Caki2 (cell line): ENCODE data around the gene ETFA. TPM values are rescaled to one million over a fixed set of nuclear protein-coding genes. Genes with fewer than 3 reads are reported as not detected.
A peak's percentile ranks its signal among the peaks of the same experiment; 100 is the strongest.
"Not testable (repeated sequence)": the region's sequence is repeated elsewhere in the genome, so short reads cannot be mapped to it uniquely, and the experiment has no call there.

ENCODE experiments used
- DNase-seq: peaks from one replicate; pipeline ENCODE4 v3.0.0-alpha.2; 2015; ENCODE audit warnings: low read depth
- in situ Hi-C: cut with HindIII; loops from 2 replicates; pipeline ENCODE4 v1.10.0; 2016; ENCODE audit warnings: low sequenced_read_pairs, low pct_unique_long_range_greater_than_20kb, mixed read lengths
- total RNA-seq: library from RNA; depleted of rRNA; stranded (reverse); fragments of >200 nt; shearing (Covaris generic); gene quantifications from 2 replicates; pipeline ENCODE4 v1.2.3, GENCODE V29; 2014; ENCODE audit warnings: low replicate concordance

The ETFA gene
- total RNA-seq, 1 experiment from 2014 or later = 246 TPM

DNA sequence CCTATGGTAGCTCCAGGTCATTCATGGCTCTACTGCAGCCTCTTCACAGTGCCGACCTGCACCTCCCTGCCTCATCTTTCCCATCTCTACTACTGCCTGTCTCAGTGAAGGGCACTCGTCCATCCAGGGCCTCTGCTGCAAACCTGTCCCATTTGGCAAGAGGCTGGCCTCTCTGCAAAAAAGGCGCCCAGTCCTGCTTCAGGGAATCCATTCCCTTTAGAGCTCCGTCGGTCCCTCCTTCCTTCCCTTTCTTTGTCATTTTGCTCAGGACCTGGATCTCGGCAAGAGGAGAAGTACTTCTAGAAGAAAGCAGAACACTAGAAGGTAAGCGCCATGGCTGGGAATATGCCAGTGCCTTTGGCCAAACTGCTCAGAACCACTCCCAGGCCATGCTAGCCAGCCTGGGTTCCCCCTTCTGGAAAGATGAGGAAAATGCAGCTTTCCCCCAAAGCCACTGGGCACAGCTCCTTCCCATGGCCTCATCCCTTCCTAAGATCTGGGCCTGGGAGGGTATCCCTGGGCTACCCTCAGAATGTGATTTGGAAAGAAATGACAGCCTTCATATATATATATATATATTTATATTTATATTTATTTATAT is 18.9 kb upstream of the ETFA start:
- in situ Hi-C loops = no loop called here
- DNase-seq = no peak

DNA sequence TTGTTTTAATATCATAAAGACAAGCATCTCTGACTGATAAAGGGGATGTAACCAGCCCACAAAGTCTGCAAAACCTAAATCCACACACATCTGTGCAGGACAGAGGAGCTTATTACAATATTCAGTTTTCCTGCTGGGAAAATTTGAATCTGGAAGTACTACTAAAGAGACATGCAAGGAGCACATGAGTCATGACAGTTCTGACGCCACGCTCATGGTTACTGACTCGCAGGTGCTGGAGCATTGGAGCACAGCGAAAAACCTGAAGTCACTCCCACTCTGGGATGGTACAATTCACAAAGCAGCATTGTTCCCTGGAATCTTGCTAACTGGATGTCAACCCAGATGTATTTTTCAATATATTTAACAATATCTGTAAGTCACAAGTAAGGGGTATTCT is 17.7 kb upstream of the ETFA start:
- in situ Hi-C loops = no loop called here

DNA sequence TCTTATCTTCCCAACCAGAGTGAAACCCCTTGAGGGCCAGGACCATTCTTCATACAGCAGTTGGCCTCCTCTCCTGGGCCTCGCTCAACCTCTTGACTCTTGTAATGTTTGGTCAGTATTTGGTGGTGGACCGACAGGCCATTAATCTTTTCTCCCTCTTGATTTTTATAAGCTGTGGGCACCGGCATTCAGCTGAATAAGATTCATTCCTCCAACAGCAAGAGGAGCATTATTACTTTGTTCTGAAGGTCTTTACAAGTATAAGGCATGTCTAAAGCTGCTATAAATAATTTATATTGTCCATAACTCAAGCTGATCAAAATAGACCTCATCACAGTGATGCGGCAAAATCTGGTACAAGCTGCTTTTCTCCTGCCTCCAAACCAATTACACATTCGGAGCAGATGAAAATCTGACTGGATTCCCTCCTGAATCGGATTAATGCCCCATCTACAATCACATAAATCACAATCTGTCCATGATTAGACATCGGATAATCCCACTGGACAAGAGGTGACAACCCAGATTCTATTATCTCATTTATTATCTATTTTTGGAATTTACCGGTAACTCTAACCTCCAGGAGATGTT is 16.9 kb upstream of the ETFA start:
- in situ Hi-C loops = no loop called here

More for the DNA sequence above, 17.7 kb upstream of the ETFA start:
- DNase-seq = peak; percentile 77

DNA sequence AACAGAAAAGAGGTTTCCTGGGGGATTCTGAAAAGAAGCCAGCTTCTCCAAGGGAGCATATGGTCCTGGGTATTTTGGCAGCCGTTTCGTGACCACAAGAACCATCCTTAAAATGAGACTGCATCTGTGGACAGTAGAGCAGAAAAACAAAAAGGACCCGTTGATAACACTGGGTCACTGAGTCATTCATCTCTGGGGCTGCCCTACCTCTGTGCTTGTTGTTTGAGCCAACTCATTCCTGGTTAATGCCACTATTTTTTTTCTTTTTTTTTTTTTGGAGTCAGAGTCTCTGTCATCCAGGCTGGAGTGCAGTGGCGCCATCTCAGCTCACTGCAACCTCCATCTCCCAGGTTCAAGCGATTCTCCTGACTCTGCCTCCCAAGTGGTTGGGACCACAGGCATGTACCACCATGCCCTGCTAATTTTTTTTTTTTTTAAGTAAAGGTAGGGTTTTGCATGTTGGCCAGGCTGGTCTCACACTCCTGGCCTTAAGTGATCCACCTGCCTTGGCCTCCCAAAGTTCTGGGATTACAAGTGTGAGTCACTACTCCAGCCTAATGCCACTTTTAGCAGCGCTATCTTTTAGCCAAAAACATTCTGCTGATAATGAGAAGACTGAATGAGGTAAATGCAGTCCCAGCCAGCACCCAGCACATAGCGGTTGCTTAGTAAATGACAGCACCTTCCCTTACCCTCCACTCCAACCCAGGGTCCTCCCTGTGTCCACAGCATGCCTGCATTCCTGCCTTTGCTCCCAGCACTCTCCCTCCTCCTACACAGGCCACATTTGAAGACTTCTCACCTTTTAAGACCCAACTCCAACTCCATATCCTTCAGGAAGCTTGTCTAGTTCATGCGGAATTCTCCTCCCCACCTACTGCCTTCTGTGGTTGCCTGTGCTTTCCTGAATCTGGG is 16.2 kb upstream of the ETFA start:
- in situ Hi-C loops = no loop called here
- peak; percentile 91 for DNase-seq

More for the DNA sequence above, 16.9 kb upstream of the ETFA start:
- DNase-seq = peak; percentile 55

DNA sequence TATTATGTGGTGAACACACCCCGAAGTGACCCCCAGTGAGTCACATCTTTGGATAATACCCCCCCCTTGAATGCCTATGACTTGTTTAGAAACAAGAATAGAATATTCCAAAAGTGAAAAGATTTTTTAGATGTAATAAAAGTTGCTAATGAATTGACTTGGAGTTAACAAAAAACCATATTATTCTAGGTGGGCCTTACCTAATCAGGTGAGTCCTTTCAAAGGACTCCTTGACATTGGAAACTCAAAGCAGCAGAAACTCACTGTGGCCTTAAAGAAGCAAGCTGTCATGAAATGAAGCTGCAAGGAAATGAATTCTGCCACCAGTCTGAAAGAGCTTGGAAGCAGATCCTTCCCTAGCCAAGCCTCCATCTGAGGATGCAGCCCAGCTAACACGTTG is 14.4 kb upstream of the ETFA start:
- in situ Hi-C loops = no loop called here

GRCh38 chr15:76324066-76324465 is 12.8 kb upstream of the ETFA start:
- in situ Hi-C loops = no loop called here

More for the DNA sequence above, 14.4 kb upstream of the ETFA start:
- no peak for DNase-seq

DNA sequence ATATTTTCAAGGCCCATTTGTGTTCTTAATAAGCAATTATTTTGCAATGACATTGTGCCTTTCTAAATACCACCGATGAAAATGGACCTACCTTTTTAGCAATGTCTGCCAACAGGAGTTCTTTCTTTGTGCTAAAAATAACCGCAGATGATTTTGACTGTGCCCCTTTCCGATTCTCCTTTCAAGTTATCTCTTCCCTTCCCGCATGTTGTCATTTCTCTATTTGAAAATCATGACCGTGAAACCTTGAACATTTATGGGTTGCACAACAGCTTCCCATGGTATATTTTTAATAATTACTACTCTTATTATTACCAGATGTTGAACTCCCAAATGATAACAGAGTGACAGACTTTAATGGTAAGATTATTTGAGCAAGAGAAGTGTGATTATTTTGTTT is 10.3 kb upstream of the ETFA start:
- DNase-seq = no peak
- in situ Hi-C loops = no loop called here

More at GRCh38 chr15:76324066-76324465, 12.8 kb upstream of the ETFA start:
- DNase-seq = peak; percentile 76

GRCh38 chr15:76321171-76321570 is 9.9 kb upstream of the ETFA start:
- DNase-seq = peak; percentile 67

GRCh38 chr15:76320012-76320411 is 8.7 kb upstream of the ETFA start:
- DNase-seq = no peak
- in situ Hi-C loops = no loop called here

More at GRCh38 chr15:76321171-76321570, 9.9 kb upstream of the ETFA start:
- in situ Hi-C loops = no loop called here

- no peak for DNase-seq
Measured at GRCh38 chr15:76313731-76314130, 2.5 kb upstream of the ETFA start.

DNA sequence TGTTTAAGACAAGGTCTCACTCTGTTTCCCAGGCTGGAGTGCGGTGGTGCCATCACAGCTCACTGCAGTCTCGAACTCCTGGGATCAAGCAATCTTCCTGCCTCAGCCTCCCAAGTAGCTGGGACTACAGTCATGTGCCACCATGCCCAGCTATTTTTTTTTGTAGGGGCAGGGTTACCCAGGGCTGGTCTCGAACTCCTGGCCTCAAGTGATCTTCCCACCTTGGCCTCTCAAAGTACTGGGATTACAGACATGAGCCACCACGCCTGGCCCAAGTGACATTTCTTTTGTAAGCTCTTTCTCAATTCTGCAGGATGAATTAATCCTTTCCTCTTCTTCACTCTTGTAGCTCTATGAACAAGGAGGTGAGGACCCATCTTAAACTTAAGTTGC is 1.9 kb upstream of the ETFA start:
- DNase-seq, in situ Hi-C loops: not testable (repeated sequence)

More at GRCh38 chr15:76313731-76314130, 2.5 kb upstream of the ETFA start:
- in situ Hi-C loops = no loop called here

GRCh38 chr15:76312540-76313174 is 1.4 kb upstream of the ETFA start:
- DNase-seq = peak; percentile 76
- in situ Hi-C loops = no loop called here

DNA sequence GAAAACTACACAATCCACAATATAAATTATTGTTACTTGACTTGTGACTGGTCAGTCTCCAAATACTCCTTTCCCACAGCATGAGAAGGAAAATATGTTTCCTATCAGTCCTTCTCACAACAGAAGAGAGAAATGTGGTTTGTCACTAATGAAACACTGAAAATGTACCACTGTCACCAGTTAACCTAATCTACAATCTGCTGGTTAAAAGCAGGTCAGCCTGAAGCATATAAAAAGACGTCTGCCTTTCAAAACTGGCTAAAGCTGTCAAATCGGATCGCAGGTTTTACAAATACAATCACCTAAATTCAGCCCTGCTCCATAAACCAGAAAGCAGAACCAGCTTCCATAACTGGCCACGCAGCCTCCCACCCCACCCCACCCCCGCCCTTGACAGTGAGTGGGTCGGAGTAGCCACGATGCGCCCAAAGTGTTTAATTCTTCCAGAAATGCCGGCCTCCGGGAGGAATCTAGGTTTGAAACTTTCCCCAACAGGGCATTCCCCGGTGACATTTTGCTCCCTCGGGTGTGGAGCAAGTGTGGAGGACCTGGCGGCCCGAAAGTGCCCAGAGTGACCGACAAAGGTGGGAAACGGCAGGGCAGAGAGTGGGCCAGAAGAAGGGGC is 682 bp downstream of the ETFA start:
- no peak for DNase-seq
- in situ Hi-C loops = no loop called here

GRCh38 chr15:76309601-76310330 is 1.5 kb downstream of the ETFA start:
- in situ Hi-C loops = no loop called here
- DNase-seq = peak; percentile 32

GRCh38 chr15:76303909-76304308 is 7.4 kb downstream of the ETFA start:
- DNase-seq = no peak
- in situ Hi-C loops = no loop called here

DNA sequence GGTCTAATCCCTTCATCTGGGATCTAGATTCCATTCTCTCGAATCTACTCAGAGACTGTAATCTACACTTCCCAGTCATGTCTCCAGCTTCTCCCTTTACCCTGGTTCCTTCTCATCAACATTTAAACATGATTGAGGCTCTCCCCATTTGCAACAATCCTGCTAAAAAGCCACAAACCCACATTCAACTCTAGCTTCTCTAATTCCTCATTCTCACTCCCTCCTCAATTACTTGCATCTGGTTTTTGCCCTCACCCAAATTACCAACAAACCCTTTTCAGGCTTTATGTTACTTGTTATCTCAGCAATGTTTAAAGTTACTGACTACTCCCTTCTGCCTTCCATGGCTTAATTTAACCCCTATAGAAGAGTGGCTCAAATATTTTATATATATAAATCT is 11.5 kb downstream of the ETFA start:
- in situ Hi-C loops = no loop called here
- no peak for DNase-seq

GRCh38 chr15:76298986-76299385 is 12.3 kb downstream of the ETFA start:
- in situ Hi-C loops = no loop called here
- DNase-seq = no peak

DNA sequence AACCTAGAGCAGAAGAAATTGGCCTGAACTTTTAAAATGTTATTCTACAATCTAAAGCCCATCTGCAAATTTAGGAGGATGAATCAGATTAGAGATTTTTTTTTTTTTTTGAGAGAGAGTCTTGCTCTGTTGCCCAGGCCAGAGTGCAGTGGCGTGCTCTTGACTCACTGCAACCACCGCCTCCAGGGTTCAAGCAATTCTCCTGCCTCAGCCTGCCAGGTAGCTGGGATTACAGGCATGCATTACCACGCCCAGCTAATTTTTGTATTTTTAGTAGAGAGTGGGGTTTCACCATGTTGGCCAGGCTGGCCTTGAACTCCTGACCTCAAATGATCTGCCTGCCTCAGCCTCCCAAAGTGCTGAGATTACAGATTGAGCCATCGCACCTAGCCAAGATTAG is 13.3 kb downstream of the ETFA start:
- DNase-seq, in situ Hi-C loops: not testable (repeated sequence)
